NB4 (cell line): ENCODE data around the gene DSCAML1.

Experiments used
- DNase-seq: peaks from one replicate; pipeline ENCODE4 v3.0.0; 2010; ENCODE audit warnings: low read depth
- H3K4me3 ChIP-seq: one replicate; pipeline ENCODE4 v1.5.1; 2011; ENCODE audit warnings: mild to moderate bottlenecking, low read depth, low read length, moderate library complexity
- MAX ChIP-seq: IDR thresholded peaks from 2 replicates; pipeline ENCODE4 v1.6.1; 2011; ENCODE audit warnings: low read depth, low read length
- MYC ChIP-seq: IDR thresholded peaks from 2 replicates; pipeline ENCODE4 v1.6.1; 2011; ENCODE audit warnings: low read depth, low read length
- POLR2A ChIP-seq: IDR thresholded peaks from 2 replicates; pipeline ENCODE4 v1.6.1; 2011; ENCODE audit warnings: mild to moderate bottlenecking; ENCODE audit not compliant: insufficient read length; ENCODE audit errors: extremely low read depth
- TF ChIP-seq, protein P1 (sequence below): IDR thresholded peaks from one replicate; pipeline ENCODE4 v1.5.1; 2012; ENCODE audit warnings: low read depth, low read length

Gene DSCAML1

DNA sequence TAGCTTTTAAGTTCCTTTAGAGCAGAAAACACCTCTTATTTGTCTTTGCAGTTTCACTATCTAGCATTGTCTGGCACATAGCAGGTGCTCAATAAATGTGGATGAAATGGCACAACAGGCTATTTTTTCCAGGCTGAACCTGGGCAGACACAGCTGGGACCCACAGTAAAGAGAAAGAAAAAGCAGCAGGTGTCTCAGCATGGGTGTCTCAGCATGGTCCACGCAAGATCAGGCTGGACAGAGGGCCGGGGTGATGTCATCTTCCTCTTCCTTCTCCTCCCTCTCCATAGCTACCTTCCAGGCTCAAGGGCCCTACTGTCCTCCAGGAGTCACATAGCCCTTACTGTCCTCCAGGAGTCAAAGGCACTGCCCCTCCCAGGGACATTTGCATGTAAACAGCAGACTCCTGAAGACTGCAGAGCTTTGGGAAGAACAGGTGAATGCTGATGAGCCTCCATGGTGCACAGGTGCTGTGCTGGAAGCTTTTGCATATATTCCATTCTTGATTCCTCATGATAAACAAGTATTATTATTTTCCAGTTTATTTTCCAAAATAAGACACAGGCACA is 65.2 kb downstream of the DSCAML1 start:
- TF ChIP-seq MAX (no peak), POLR2A (no peak), MYC (no peak)
- TF ChIP-seq, protein P1, sequence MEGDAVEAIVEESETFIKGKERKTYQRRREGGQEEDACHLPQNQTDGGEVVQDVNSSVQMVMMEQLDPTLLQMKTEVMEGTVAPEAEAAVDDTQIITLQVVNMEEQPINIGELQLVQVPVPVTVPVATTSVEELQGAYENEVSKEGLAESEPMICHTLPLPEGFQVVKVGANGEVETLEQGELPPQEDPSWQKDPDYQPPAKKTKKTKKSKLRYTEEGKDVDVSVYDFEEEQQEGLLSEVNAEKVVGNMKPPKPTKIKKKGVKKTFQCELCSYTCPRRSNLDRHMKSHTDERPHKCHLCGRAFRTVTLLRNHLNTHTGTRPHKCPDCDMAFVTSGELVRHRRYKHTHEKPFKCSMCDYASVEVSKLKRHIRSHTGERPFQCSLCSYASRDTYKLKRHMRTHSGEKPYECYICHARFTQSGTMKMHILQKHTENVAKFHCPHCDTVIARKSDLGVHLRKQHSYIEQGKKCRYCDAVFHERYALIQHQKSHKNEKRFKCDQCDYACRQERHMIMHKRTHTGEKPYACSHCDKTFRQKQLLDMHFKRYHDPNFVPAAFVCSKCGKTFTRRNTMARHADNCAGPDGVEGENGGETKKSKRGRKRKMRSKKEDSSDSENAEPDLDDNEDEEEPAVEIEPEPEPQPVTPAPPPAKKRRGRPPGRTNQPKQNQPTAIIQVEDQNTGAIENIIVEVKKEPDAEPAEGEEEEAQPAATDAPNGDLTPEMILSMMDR = no peak
- DNase-seq = no peak

DNA sequence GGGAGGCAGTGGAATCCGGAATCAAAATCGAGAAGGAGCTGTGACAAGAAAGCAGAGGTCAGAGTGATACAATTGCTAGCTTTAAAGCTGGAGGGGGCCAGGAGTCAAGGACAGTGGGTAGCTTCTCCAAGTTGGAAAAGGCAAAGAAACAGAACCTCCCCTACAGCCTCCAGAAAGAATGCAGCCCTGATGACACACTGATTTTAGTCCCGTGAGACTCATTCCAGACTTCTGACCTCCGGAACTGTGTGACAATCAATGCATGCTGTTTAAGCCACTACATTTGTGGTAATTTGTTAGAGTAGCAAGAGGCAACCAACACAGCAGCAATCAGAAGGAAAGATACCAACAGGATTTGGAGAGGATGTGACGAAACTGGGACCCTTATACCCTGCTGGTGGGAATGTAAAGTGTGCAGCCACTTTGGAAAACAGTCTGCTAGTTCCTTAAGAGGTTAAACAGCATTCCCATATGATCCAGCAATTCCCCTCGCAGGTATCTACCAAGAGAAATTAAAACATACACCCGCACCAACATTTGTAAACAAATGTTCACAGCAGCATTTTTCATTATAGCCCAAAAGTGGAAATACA is 66.7 kb downstream of the DSCAML1 start:
- no peak for DNase-seq
- no peak overlapping the region for H3K4me3 ChIP-seq
- TF ChIP-seq, protein P1 = no peak
- TF ChIP-seq MYC (no peak), POLR2A (no peak), MAX (no peak)

More for the DNA sequence above, 65.2 kb downstream of the DSCAML1 start:
- H3K4me3 ChIP-seq = no peak overlapping the region

- TF ChIP-seq MYC (no peak), MAX (no peak)
- no peak for DNase-seq
- H3K4me3 ChIP-seq = no peak overlapping the region
Observed at GRCh38 chr11:117725048-117725734, 71.8 kb downstream of the DSCAML1 start.

GRCh38 chr11:117724621-117725020 is 72.4 kb downstream of the DSCAML1 start:
- no peak overlapping the region for H3K4me3 ChIP-seq
- DNase-seq = no peak

GRCh38 chr11:117724104-117724503 is 72.9 kb downstream of the DSCAML1 start:
- no peak for DNase-seq
- H3K4me3 ChIP-seq = no peak overlapping the region
- TF ChIP-seq MAX (no peak), POLR2A (no peak), MYC (no peak)
- TF ChIP-seq, protein P1 = no peak

More at GRCh38 chr11:117724621-117725020, 72.4 kb downstream of the DSCAML1 start:
- TF ChIP-seq POLR2A = no peak

- TF ChIP-seq, protein P1 = no peak
- TF ChIP-seq POLR2A (no peak), MAX (no peak), MYC (no peak)
- no peak overlapping the region for H3K4me3 ChIP-seq
- DNase-seq = no peak
Observed at GRCh38 chr11:117723277-117724024, 73.6 kb downstream of the DSCAML1 start.
